BLaER1 treated with 17β-estradiol and CSF1 and Interleukin-3, amounts not matched to agents 10 nM and 100 nM (cell line): ENCODE measurements around the gene NPPC.
"Not testable (repeated sequence)": the region's sequence is repeated elsewhere in the genome, so short reads cannot be mapped to it uniquely, and the experiment has no call there.

Source experiments
- H3K27ac ChIP-seq, 11 experiments: shearing (Covaris generic); formaldehyde crosslinking; 2 replicates each; pipeline ENCODE4 v1.8.1; 2022
- H3K27me3 ChIP-seq, 11 experiments: shearing (Covaris generic); formaldehyde crosslinking; 2 replicates each; pipeline ENCODE4 v1.8.1; 2022
- H3K36me3 ChIP-seq, 11 experiments: shearing (Covaris generic); formaldehyde crosslinking; 2 replicates each; pipeline ENCODE4 v1.8.1; 2022
- H3K4me1 ChIP-seq, 10 experiments: shearing (Covaris generic); formaldehyde crosslinking; 2 replicates each; pipeline ENCODE4 v1.8.1; 2022
- H3K4me2 ChIP-seq, 11 experiments: shearing (Covaris generic); formaldehyde crosslinking; 2 replicates each; pipeline ENCODE4 v1.8.1; 2022
- H3K4me3 ChIP-seq, 10 experiments: shearing (Covaris generic); formaldehyde crosslinking; 2 replicates each; pipeline ENCODE4 v1.8.1; 2022
- H3K9ac ChIP-seq, 11 experiments: shearing (Covaris generic); formaldehyde crosslinking; 2 replicates each; pipeline ENCODE4 v1.8.1; 2022
- H3K9me3 ChIP-seq, 11 experiments: shearing (Covaris generic); formaldehyde crosslinking; replicated peaks in 1 of 11; 2 replicates each; pipeline ENCODE4 v1.8.1; 2022
- H4K20me1 ChIP-seq, 11 experiments: shearing (Covaris generic); formaldehyde crosslinking; 2 replicates each; pipeline ENCODE4 v1.8.1; 2022
- Cebpa-rat ChIP-seq, 11 experiments: shearing (Covaris generic); IDR thresholded peaks; 2 replicates each; pipeline ENCODE4 v1.8.1; 2022

Gene NPPC

GRCh38 chr2:231920795-231921194, 5.4 kb downstream of the NPPC start:
- Histone ChIP-seq H3K4me1 (peaks cover 4 to 31% (median 20%) of the 10 kb centered on the region in 10 experiments; a peak in 18 of 20 replicates), H3K36me3 (peaks cover 0 to 22% (median 0%) of the 10 kb centered on the region in 11 experiments; a peak in 2 of 22 replicates), H4K20me1 (peaks cover 0 to 23% (median 0%) of the 10 kb centered on the region in 11 experiments; a peak in 7 of 22 replicates), H3K4me2 (no peak overlapping the region), H3K9me3 (no peaks in the 10 kb centered on the region), H3K27ac (no peak overlapping the region), H3K4me3 (no peak overlapping the region), H3K27me3 (peaks cover 11 to 23% (median 17%) of the 10 kb centered on the region in 11 experiments; a peak in 21 of 22 replicates), H3K9ac (no peak overlapping the region)
- no peak for TF ChIP-seq Cebpa-rat (IDR thresholded peaks at IDR 0.05)

GRCh38 chr2:231920366-231920765, 5.8 kb downstream of the NPPC start:
- no peak overlapping the region for H3K9ac ChIP-seq
- H3K4me2 ChIP-seq: no peak overlapping the region
- no peak overlapping the region for H3K27ac ChIP-seq
- peaks cover 6 to 19% (median 13%) of the 10 kb centered on the region in 11 experiments; a peak in 20 of 22 replicates for H3K27me3 ChIP-seq
- no peak for TF ChIP-seq Cebpa-rat (IDR thresholded peaks at IDR 0.05)
- H3K36me3 ChIP-seq: peaks cover 0 to 22% (median 0%) of the 10 kb centered on the region in 11 experiments; a peak in 2 of 22 replicates
- H3K4me3 ChIP-seq: no peak overlapping the region
- H4K20me1 ChIP-seq: peaks cover 0 to 22% (median 0%) of the 10 kb centered on the region in 11 experiments; a peak in 5 of 22 replicates
- H3K9me3 ChIP-seq: no peaks in the 10 kb centered on the region
- peaks cover 0 to 27% (median 16%) of the 10 kb centered on the region in 10 experiments; a peak in 15 of 20 replicates for H3K4me1 ChIP-seq

- peaks cover 0 to 10% (median 5%) of the 10 kb centered on the region in 11 experiments; a peak in 17 of 22 replicates for H3K27me3 ChIP-seq
Observed at GRCh38 chr2:231919341-231920035, 6.7 kb downstream of the NPPC start.

GRCh38 chr2:231918501-231919330, 7.5 kb downstream of the NPPC start:
- Histone ChIP-seq H3K27me3 (peaks cover 0 to 2% (median 0%) of the 10 kb centered on the region in 11 experiments; a peak in 3 of 22 replicates), H3K4me1 (peaks cover 0 to 26% (median 16%) of the 10 kb centered on the region in 10 experiments; a peak in 15 of 20 replicates)

More at GRCh38 chr2:231919341-231920035, 6.7 kb downstream of the NPPC start:
- peaks cover 0 to 26% (median 13%) of the 10 kb centered on the region in 10 experiments; a peak in 14 of 20 replicates for H3K4me1 ChIP-seq
- no peak for TF ChIP-seq Cebpa-rat (IDR thresholded peaks at IDR 0.05)
- peaks cover 0 to 16% (median 0%) of the 10 kb centered on the region in 11 experiments; a peak in 5 of 22 replicates for H4K20me1 ChIP-seq
- H3K36me3 ChIP-seq: peaks cover 0 to 22% (median 0%) of the 10 kb centered on the region in 11 experiments; a peak in 2 of 22 replicates
- no peak overlapping the region for H3K27ac ChIP-seq
- no peak overlapping the region for H3K4me2 ChIP-seq
- H3K4me3 ChIP-seq: no peak overlapping the region
- no peak overlapping the region for H3K9ac ChIP-seq
- H3K9me3 ChIP-seq: no peaks in the 10 kb centered on the region

GRCh38 chr2:231917280-231918066, 8.7 kb downstream of the NPPC start:
- Histone ChIP-seq H4K20me1 (peaks cover 0 to 4% (median 0%) of the 10 kb centered on the region in 11 experiments; a peak in 4 of 22 replicates), H3K4me1 (peaks cover 0 to 22% (median 15%) of the 10 kb centered on the region in 10 experiments; a peak in 15 of 20 replicates), H3K36me3 (peaks cover 0 to 9% (median 0%) of the 10 kb centered on the region in 11 experiments; a peak in 2 of 22 replicates), H3K9ac (no peak overlapping the region), H3K4me3 (no peak overlapping the region), H3K27ac (no peak overlapping the region), H3K27me3 (no peaks in the 10 kb centered on the region), H3K9me3 (no peaks in the 10 kb centered on the region), H3K4me2 (no peak overlapping the region)
- no peak for TF ChIP-seq Cebpa-rat (IDR thresholded peaks at IDR 0.05)

More at GRCh38 chr2:231918501-231919330, 7.5 kb downstream of the NPPC start:
- Histone ChIP-seq H3K9me3 (no peaks in the 10 kb centered on the region), H3K4me2 (no peak overlapping the region), H3K36me3 (peaks cover 0 to 15% (median 0%) of the 10 kb centered on the region in 11 experiments; a peak in 2 of 22 replicates), H3K27ac (no peak overlapping the region), H3K9ac (no peak overlapping the region), H3K4me3 (no peak overlapping the region), H4K20me1 (peaks cover 0 to 8% (median 0%) of the 10 kb centered on the region in 11 experiments; a peak in 4 of 22 replicates)
- TF ChIP-seq Cebpa-rat (IDR thresholded peaks at IDR 0.05): no peak

- no peaks in the 10 kb centered on the region for H3K9me3 ChIP-seq
- H3K36me3 ChIP-seq: no peaks in the 10 kb centered on the region
- H3K27ac ChIP-seq: no peak overlapping the region
- no peak for TF ChIP-seq Cebpa-rat (IDR thresholded peaks at IDR 0.05)
- H3K4me3 ChIP-seq: no peak overlapping the region
- H3K4me1 ChIP-seq: peaks cover 14 to 41% (median 36%) of the 10 kb centered on the region in 10 experiments
- H4K20me1 ChIP-seq: no peaks in the 10 kb centered on the region
- 0 out of 22 replicates have a peak overlapping the region, but pooled peaks of 1 of the 11 experiments have one; percentile 33 for H3K9ac ChIP-seq
- H3K4me2 ChIP-seq: peak overlapping the region in 8 of 11 experiments; percentile 33 to 69 (median 58); a peak in 16 of 22 replicates
- no peaks in the 10 kb centered on the region for H3K27me3 ChIP-seq
Observed at GRCh38 chr2:231914077-231914690, 12.0 kb downstream of the NPPC start.

- no peaks in the 10 kb centered on the region for H3K27me3 ChIP-seq
- no peak overlapping the region for H3K4me3 ChIP-seq
- H3K27ac ChIP-seq: no peak overlapping the region
- peaks cover 14 to 48% (median 42%) of the 10 kb centered on the region in 10 experiments for H3K4me1 ChIP-seq
- no peaks in the 10 kb centered on the region for H3K9me3 ChIP-seq
- H3K36me3 ChIP-seq: no peaks in the 10 kb centered on the region
- no peaks in the 10 kb centered on the region for H4K20me1 ChIP-seq
- no peak for TF ChIP-seq Cebpa-rat (IDR thresholded peaks at IDR 0.05)
- no peak overlapping the region for H3K9ac ChIP-seq
- H3K4me2 ChIP-seq: peak overlapping the region in 9 of 11 experiments; percentile 69 to 83 (median 74); a peak in 17 of 22 replicates
Observed at GRCh38 chr2:231911381-231911780, 14.8 kb downstream of the NPPC start.

GRCh38 chr2:231910771-231911170, 15.4 kb downstream of the NPPC start:
- Histone ChIP-seq H3K36me3 (no peaks in the 10 kb centered on the region), H3K9ac (no peak overlapping the region), H3K9me3 (no peaks in the 10 kb centered on the region), H3K27ac (0 out of 22 replicates have a peak overlapping the region, but pooled peaks of 1 of the 11 experiments have one; percentile 31), H3K4me1 (peaks cover 14 to 48% (median 42%) of the 10 kb centered on the region in 10 experiments), H4K20me1 (no peaks in the 10 kb centered on the region), H3K4me3 (no peak overlapping the region), H3K4me2 (peak overlapping the region; percentile 41 to 83 (median 72); a peak in 21 of 22 replicates), H3K27me3 (no peaks in the 10 kb centered on the region)
- TF ChIP-seq Cebpa-rat (IDR thresholded peaks at IDR 0.05): no peak

GRCh38 chr2:231910161-231910560, 16.0 kb downstream of the NPPC start:
- not testable (repeated sequence) for H4K20me1 ChIP-seq, H3K4me3 ChIP-seq, H3K9me3 ChIP-seq, H3K9ac ChIP-seq, H3K27me3 ChIP-seq, H3K36me3 ChIP-seq
- Histone ChIP-seq H3K4me2 (peak overlapping the region; percentile 41 to 83 (median 72)), H3K27ac (peak overlapping the region in 1 of 11 experiments; percentile 31; a peak in 3 of 22 replicates), H3K4me1 (peaks cover 14 to 48% (median 42%) of the 10 kb centered on the region in 10 experiments)
